ENCODE results near the gene NEK7.
A peak's percentile ranks its signal among the peaks of the same experiment; 100 is the strongest.

Gene NEK7

GRCh38 chr1:198147216-198147615, 9.6 kb upstream of the NEK7 start:
- no peak for DNase-seq

GRCh38 chr1:198150369-198150768, 6.4 kb upstream of the NEK7 start:
- no peak for DNase-seq

- no peak for DNase-seq
These were observed 5.1 kb upstream of the NEK7 start for GRCh38 chr1:198151688-198152087.

- DNase-seq, result no peak
These were observed 3.7 kb upstream of the NEK7 start for GRCh38 chr1:198153103-198153502.

- no peak for DNase-seq
These were observed 3.0 kb upstream of the NEK7 start for GRCh38 chr1:198153804-198154203.

- no peak for DNase-seq
These were observed 1.5 kb upstream of the NEK7 start for GRCh38 chr1:198155253-198155652.

GRCh38 chr1:198156111-198156744, 570 bp upstream of the NEK7 start:
- peak; percentile 71 for DNase-seq

GRCh38 chr1:198157241-198157846, 546 bp downstream of the NEK7 start:
- DNase-seq, result peak; percentile 79

- DNase-seq, result no peak
These were observed 1.3 kb downstream of the NEK7 start for GRCh38 chr1:198157847-198158725.

- DNase-seq, result peak; percentile 87
These were observed 2.2 kb downstream of the NEK7 start for GRCh38 chr1:198158735-198159589.

- DNase-seq, result no peak
These were observed 3.4 kb downstream of the NEK7 start for GRCh38 chr1:198160222-198160621.

- no peak for DNase-seq
These were observed 4.3 kb downstream of the NEK7 start for GRCh38 chr1:198160946-198161614.

- DNase-seq, result no peak
These were observed 4.9 kb downstream of the NEK7 start for GRCh38 chr1:198161718-198162090.

GRCh38 chr1:198162091-198162767, 5.4 kb downstream of the NEK7 start:
- DNase-seq, result no peak

GRCh38 chr1:198165927-198166647, 9.3 kb downstream of the NEK7 start:
- DNase-seq, result no peak

GRCh38 chr1:198166900-198167299, 10.1 kb downstream of the NEK7 start:
- DNase-seq, result no peak

GRCh38 chr1:198167436-198167934, 10.7 kb downstream of the NEK7 start:
- no peak for DNase-seq

- no peak for DNase-seq
These were observed 11.4 kb downstream of the NEK7 start for GRCh38 chr1:198168227-198168626.

- no peak for DNase-seq
These were observed 12.9 kb downstream of the NEK7 start for GRCh38 chr1:198169672-198170071.

GRCh38 chr1:198171667-198172540, 15.1 kb downstream of the NEK7 start:
- no peak for DNase-seq

Measured in stimulated activated CD4-positive, alpha-beta T cell treated with anti-CD3 and anti-CD28 coated beads, Interleukin-4, amount 100 ng/mL, for 1 hour (primary cell).